Stimulated activated CD4-positive, alpha-beta T cell treated with anti-CD3 and anti-CD28 coated beads, TNF-alpha, amount 100 ng/mL, for 4 hours (primary cell): ENCODE results near the gene TLCD3B.
"Not testable (repeated sequence)": the region's sequence is repeated elsewhere in the genome, so short reads cannot be mapped to it uniquely, and the experiment has no call there.

Source experiments
- DNase-seq, 3 experiments: peaks; one replicate each; pipeline ENCODE4 v3.0.0-alpha.2; 2020; ENCODE audit warnings: low read depth in 3 of 3

Gene TLCD3B

GRCh38 chr16:30025574-30025973, 5.5 kb downstream of the TLCD3B start:
- DNase-seq = no peak

- DNase-seq = no peak
Measured at GRCh38 chr16:30025156-30025555, 5.9 kb downstream of the TLCD3B start.

GRCh38 chr16:30024451-30024850, 6.6 kb downstream of the TLCD3B start:
- no peak for DNase-seq

- DNase-seq = no peak
Measured at GRCh38 chr16:30023586-30023985, 7.5 kb downstream of the TLCD3B start.

GRCh38 chr16:30022887-30023286, 8.2 kb downstream of the TLCD3B start, which contains the start of gene C16orf92:
Gene C16orf92 (plus strand): TSS chr16:30023198. CDS start chr16:30023341, 143 bp downstream.
- no peak for DNase-seq

GRCh38 chr16:30018731-30019158, 12.3 kb downstream of the TLCD3B start:
- no peak for DNase-seq

- DNase-seq = not testable (repeated sequence)
Measured at GRCh38 chr16:30017937-30018336, 13.1 kb downstream of the TLCD3B start.

- DNase-seq = no peak
Measured at GRCh38 chr16:30017277-30017656, 13.8 kb downstream of the TLCD3B start.

GRCh38 chr16:30016555-30017276, 14.4 kb downstream of the TLCD3B start:
- no peak for DNase-seq

- DNase-seq = not testable (repeated sequence)
Measured at GRCh38 chr16:30015450-30015849, 15.6 kb downstream of the TLCD3B start.

GRCh38 chr16:30012598-30012997, 18.5 kb downstream of the TLCD3B start:
- not testable (repeated sequence) for DNase-seq

GRCh38 chr16:30011714-30012504, 19.2 kb downstream of the TLCD3B start:
- DNase-seq = no peak

- no peak for DNase-seq
Measured at GRCh38 chr16:30010844-30011713, 20.0 kb downstream of the TLCD3B start, which contains the start of gene DOC2A. Gene DOC2A (minus strand): TSS chr16:30011027. CDS start chr16:30010222, 805 bp downstream.

GRCh38 chr16:30009990-30010843, 20.9 kb downstream of the TLCD3B start:
- DNase-seq = no peak

- no peak for DNase-seq
Measured at GRCh38 chr16:30009085-30009862, 21.8 kb downstream of the TLCD3B start.

GRCh38 chr16:30007378-30007895, 23.6 kb downstream of the TLCD3B start:
- no peak for DNase-seq

GRCh38 chr16:30006659-30007377, 24.3 kb downstream of the TLCD3B start:
- DNase-seq = no peak

- DNase-seq = no peak
Measured at GRCh38 chr16:30006095-30006473, 25.0 kb downstream of the TLCD3B start.
